Small intestine (tissue), 7 donors: ENCODE data around the gene SMAD6. TPM values are rescaled to one million over a fixed set of nuclear protein-coding genes. Genes with fewer than 3 reads are reported as not detected.

ENCODE experiments used
- DNase-seq, 2 donors: peaks; one replicate each; pipeline versions ENCODE4 v3.0.0 to v3.0.0-alpha.2; 2013
- FAIRE-seq: peaks from 2 replicates; lab custom pipeline; 2012; peaks lifted over from hg19 to GRCh38; lab: Jason Lieb, UNC
- H3K27ac ChIP-seq, 3 donors: one replicate each; pipeline ENCODE4 v1.5.1; 2013; ENCODE audit warnings: low read length in 2 of 3, mild to moderate bottlenecking in 2 of 3, control low read depth in 1 of 3, inconsistent platforms in 1 of 3, low read depth in 1 of 3, moderate library complexity in 1 of 3
- H3K27me3 ChIP-seq, 3 donors: one replicate each; pipeline ENCODE4 v1.6.1; 2013; ENCODE audit warnings: low read length in 3 of 3, inconsistent platforms in 1 of 3; ENCODE audit not compliant: control insufficient read depth in 3 of 3, insufficient read depth in 3 of 3
- H3K36me3 ChIP-seq, 3 donors: one replicate each; pipeline ENCODE4 v1.6.1; 2013; ENCODE audit warnings: low read length in 3 of 3, inconsistent platforms in 1 of 3, low read depth in 1 of 3, mild to moderate bottlenecking in 1 of 3, moderate library complexity in 1 of 3; ENCODE audit not compliant: control insufficient read depth in 3 of 3, insufficient read depth in 2 of 3
- H3K4me1 ChIP-seq, 3 donors: one replicate each; pipeline ENCODE4 v1.6.1; 2013; ENCODE audit warnings: low read length in 2 of 3, inconsistent platforms in 1 of 3, low read depth in 1 of 3, mild to moderate bottlenecking in 1 of 3, moderate library complexity in 1 of 3; ENCODE audit not compliant: control insufficient read depth in 3 of 3, insufficient read depth in 2 of 3
- H3K4me3 ChIP-seq, 3 donors: one replicate each; pipeline ENCODE4 v1.5.1; 2013; ENCODE audit warnings: low read length in 3 of 3, control low read depth in 1 of 3, inconsistent platforms in 1 of 3, low read depth in 1 of 3, mild to moderate bottlenecking in 1 of 3, moderate library complexity in 1 of 3
- H3K9me3 ChIP-seq, 2 donors: one replicate each; pipeline ENCODE4 v1.6.1; 2013; ENCODE audit warnings: low read depth in 1 of 2, low read length in 1 of 2; ENCODE audit not compliant: control insufficient read depth in 2 of 2, insufficient read depth in 1 of 2
- WGBS, 3 donors: extraction: QIAGEN DNeasy Blood & Tissue Kit; methylation state at CpG; one replicate each; pipeline ENCODE4 v1.1.7; 2013; 5-methylcytosine and 5-hydroxymethylcytosine counted together
- polyA plus RNA-seq, 4 donors: library from polyadenylated mRNA; stranded (reverse) in 3 of 4; unstranded in 1 of 4; fragments of 200-250 nt in 3 of 4; fragments of 120-200 nt in 1 of 4; gene quantifications; one replicate each; pipeline versions ENCODE4 v1.2.1 to v1.2.3, GENCODE V29; 2013
- donor health status: healthy with polysubstance abuse.
- donor health status: control.
- donor health status: control.
- donor health status: Bipolar disorder and iron deficiency.
- donor health status: healthy.

Gene SMAD6
- polyA plus RNA-seq, 4 donors: 0.89 to 23.6 (median 10.4) TPM

DNA sequence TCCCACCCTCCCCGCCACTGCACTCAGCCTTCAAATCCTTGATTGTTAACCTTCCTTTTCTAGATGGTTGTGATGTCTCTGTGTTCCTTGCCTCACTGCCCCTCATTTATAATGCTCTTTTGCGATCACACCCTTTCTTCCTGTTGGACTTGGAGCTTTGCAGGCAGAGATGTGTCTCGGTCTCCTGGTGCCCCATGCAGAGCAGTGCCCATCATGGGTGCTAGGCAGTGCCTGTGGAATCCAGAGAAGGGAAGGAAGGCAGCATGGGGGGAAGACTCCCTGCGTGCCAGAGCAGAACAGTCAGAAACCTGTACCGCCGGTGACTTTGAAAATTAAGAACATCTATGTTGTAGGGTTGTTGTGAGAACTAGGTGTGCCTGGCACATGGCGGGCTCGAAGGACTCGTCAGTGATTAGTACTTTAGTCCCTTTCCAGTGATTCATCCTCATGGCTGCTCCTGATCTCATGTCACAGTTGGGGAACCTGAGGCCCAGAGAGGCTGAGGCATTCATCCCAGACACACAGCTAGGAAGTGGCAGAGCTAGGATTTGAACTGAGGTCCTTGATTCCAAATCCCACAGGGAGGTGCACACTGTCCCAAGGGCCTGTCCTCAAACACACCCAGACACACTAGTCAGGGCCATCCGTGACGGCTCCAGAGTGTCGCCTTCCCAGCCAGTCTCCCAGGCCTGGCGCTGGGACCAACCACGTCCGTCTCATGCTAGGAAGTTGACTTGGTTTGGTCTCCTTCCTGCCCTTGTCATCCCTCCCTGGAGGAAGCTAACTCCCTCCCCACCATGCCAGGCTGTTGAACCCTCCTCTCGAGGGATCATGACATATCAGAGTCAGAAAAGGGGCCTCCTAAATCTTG, 58.3 kb downstream of the SMAD6 start:
- H3K4me1 ChIP-seq: peaks cover 2 to 67% (median 27%) of the 10 kb centered on the region in 3 donors
- FAIRE-seq (no peak), DNase-seq (peak; percentile 34 to 57)
- WGBS, 3 donors: 61 to 70% (median 63%) methylated on average over 16 of the region's 16 CpGs
- peaks cover 0 to 2% (median 0%) of the 10 kb centered on the region in 3 donors for H3K27me3 ChIP-seq
- H3K36me3 ChIP-seq: peaks cover 0 to 61% (median 0%) of the 10 kb centered on the region in 3 donors
- peaks cover 0 to 4% of the 10 kb centered on the region in 2 donors for H3K9me3 ChIP-seq
- H3K4me3 ChIP-seq: no peak overlapping the region
- peak overlapping the region in 2 of 3 donors; percentile 91 for H3K27ac ChIP-seq

DNA sequence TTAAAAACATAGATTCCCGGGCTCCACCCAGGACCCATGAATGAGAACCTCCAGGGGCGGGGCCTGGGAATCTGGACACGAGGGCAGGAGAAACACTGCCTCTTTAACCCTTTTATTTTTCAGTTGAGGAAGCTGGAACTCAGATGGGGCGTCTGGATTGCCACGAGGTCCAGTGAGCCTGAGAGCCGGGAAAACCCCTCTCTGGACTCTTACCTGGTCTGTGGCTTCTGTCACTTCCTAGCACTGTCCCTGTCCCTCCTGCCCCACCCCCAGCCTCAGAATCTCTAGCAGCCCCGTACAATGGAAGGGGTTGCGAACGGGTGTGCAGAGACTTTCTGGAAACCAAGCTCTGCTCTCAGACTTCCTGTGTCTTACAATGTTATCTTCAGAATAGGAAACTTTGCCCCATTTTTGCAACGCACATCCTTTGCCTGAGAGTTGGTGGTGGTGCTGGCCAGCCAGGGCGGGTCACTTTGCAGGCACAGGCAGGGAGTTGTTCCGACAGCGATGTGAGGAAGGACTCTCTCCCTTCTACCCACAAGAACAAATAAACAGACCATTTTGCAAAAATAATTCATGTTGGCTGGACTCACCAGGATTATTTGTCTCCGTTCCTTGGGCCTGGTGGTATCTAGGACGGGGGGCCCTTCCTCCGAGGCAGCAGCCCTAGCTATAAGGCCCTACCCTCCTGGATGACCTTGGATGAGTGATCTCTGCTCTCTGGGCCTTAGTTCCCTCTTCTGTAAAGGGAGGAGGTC, 59.1 kb downstream of the SMAD6 start:
- WGBS, 3 donors: 19 to 30% (median 24%) methylated on average over 16 of the region's 16 CpGs
- DNase-seq: peak; percentile 56 to 77
- Histone ChIP-seq H3K4me1 (peaks cover 6 to 76% (median 28%) of the 10 kb centered on the region in 3 donors), H3K9me3 (no peaks in the 10 kb centered on the region), H3K36me3 (peaks cover 0 to 55% (median 0%) of the 10 kb centered on the region in 3 donors), H3K4me3 (no peak overlapping the region), H3K27ac (peak overlapping the region in 2 of 3 donors; percentile 91), H3K27me3 (peaks cover 0 to 2% (median 0%) of the 10 kb centered on the region in 3 donors)
- FAIRE-seq: no peak

DNA sequence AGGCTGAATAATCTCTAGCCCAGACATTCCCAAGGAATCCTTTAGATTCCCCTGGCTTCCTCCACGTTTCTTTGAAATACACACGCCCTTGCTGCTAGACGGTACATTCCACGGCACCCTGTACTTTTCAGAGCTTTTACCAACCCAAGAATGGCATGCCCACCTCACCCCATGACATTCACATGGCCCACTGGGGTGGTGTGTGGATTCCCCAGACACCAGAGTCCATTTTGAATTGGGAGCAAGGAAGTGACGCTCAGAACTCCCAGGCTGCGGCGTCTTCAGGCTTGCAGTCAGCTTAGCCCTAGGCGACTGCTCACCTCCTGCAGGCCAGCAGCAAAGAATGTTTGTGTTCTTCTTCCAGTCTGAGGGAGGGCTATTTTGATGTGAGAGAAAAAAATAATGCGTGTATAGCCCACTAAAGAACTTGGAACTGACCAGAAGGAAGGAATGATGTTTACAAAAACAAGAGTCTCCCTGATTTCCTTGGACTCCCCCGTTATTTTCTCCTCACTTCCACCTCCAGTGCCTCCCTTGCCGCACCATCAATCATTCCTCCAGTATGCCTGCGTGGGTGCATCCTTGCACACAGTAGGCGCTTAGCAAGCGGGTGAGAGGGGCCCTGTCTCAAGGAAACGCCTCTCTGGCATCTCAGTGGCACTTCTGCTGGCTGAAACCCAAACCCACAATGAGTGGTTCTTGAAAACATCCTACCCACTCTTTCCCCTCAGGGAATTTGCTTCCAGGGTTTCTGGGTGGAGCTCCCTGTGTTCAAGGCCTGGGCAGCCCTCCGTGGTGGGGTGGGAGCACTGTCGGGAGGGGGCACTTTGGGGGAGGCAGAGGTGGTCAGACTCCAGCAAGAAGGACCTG, 59.9 kb downstream of the SMAD6 start:
- no peak for DNase-seq
- no peak for FAIRE-seq
- Histone ChIP-seq H3K27me3 (peaks cover 0 to 2% (median 0%) of the 10 kb centered on the region in 3 donors), H3K36me3 (peaks cover 0 to 51% (median 0%) of the 10 kb centered on the region in 3 donors), H3K9me3 (no peaks in the 10 kb centered on the region), H3K4me1 (peaks cover 11 to 84% (median 34%) of the 10 kb centered on the region in 3 donors), H3K27ac (peak overlapping the region in 2 of 3 donors; percentile 91), H3K4me3 (no peak overlapping the region)
- WGBS, 3 donors: 56 to 65% (median 61%) methylated on average over 17 of the region's 17 CpGs

DNA sequence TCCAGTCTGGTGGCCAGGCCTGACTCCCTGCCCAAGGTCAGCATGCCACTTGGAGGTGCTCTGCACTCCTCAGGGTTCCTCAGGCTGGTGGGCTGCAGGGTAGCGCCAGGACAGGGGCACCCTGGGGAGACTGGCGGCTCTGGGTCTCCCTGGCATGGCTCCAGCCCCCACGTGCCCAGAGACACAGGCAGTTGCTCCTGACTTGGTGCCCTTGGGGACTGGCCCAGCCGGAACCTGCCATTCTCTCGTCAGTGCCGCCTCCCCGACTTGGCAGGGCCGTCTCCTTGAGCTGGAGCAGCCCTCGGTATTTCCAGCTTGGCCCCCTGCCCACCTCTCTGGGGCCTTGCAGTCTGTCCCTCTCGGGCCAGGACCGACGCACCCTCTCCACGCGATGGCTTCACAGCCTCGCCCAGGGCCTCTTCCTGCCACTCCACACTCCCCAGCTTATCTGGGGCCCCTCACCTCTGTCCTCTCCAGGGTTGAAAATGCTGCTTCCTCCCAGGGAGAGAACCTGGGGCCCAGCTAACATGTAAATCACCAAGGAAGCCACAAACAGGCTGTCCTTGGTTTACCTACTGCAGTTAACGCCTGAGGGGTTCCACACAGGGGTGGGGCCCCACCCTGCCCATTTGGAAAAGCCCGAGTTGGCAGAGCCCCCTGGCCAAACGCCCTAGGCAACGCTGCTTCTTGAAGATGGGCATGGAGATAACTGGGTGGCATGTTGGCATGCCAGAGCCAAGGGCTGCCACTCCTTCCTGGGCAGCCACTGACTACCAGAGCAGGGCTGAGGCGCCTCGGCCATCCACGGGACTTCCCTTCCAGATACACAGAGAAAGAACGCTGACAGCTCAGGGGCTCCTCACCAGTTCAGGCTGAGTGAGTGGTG, 61.4 kb downstream of the SMAD6 start:
- H3K4me3 ChIP-seq: no peak overlapping the region
- H3K36me3 ChIP-seq: peaks cover 0 to 43% (median 0%) of the 10 kb centered on the region in 3 donors
- H3K27me3 ChIP-seq: peaks cover 0 to 2% (median 0%) of the 10 kb centered on the region in 3 donors
- H3K27ac ChIP-seq: peak overlapping the region; percentile 47 to 86 (median 78)
- no peaks in the 10 kb centered on the region for H3K9me3 ChIP-seq
- 13 to 22% (median 14%) methylated on average over 23 of the region's 23 CpGs for WGBS, 3 donors
- peaks cover 16 to 98% (median 34%) of the 10 kb centered on the region in 3 donors for H3K4me1 ChIP-seq
- peak; percentile 52 to 81 for DNase-seq
- FAIRE-seq: no peak

DNA sequence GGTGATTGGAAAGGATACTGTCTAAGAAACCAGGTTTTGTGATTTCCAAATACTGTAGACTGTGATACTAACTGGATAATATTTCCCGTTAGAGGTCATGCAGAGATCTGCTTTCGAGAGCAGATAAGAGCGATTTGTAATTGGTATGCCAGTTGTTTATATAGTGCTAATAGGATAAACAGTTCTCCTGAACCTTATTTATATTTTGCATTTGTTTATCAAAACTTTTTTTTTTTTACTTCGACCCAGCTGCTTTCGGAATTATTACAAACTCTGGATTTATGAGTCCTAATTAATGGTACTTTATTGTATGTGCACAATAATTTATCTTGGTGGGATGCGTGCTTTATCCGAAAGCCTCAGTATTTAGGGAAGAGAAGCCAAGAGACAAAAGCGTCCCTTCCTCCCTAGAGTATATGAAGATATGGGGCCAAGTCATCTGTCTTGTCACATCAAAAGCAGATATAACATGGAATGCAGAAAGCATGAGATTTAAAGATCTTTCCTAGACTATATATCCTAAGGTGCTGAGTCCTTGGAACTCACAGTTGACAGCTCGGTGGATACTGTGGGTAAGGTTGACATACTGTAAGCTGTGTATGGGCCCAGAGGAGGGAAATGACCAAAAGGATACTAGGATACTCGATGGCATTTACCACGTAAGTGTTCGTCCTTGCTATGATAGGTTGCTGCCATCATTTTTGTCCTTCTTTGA, 62.2 kb downstream of the SMAD6 start:
- no peak for FAIRE-seq
- H3K9me3 ChIP-seq: no peaks in the 10 kb centered on the region
- H3K27ac ChIP-seq: peak overlapping the region; percentile 47 to 86 (median 78)
- peaks cover 0 to 2% (median 0%) of the 10 kb centered on the region in 3 donors for H3K27me3 ChIP-seq
- no peak overlapping the region for H3K4me3 ChIP-seq
- H3K36me3 ChIP-seq: peaks cover 0 to 50% (median 0%) of the 10 kb centered on the region in 3 donors
- DNase-seq: no peak
- 35 to 51% (median 46%) methylated on average over 12 of the region's 12 CpGs for WGBS, 3 donors
- peaks cover 16 to 99% (median 34%) of the 10 kb centered on the region in 3 donors for H3K4me1 ChIP-seq

DNA sequence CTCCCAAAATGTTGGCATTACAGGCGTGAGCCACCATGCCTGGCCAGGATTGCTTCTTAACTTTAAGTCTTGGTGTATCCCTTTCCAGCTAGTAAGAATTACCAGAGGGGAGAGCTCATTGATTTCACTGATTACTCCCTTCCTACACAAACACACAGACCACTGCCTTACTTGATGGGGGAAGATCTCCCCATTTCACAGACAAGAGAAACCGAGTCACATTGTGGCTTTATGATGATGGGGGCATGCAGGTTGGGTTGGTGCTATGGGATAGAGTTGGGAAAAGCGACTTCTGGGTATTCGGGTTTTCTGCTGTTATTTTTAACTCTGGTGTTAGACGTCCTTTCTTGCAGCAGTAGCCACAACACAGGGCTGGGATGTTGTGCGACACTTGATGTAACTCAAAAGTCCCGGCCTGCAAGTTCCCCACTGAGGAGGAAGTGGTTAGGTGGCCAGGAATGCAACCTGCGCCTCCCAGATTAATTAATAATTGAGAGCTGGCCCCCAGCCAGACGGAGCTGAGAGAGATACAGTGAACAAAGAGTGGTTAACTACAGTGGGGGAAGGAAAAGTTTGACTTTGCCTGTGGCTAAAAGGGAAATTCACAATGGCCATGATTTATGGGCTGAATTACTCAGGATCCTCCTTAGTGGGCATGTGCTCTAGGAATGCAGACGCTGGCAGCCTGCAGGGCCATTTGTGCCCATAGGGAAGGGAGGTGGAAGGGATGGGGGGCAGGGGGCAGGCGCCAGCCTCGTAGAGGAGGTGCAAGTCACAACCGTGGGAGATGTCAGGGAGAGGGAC, 63.6 kb downstream of the SMAD6 start:
- WGBS, 3 donors: 12 to 27% (median 12%) methylated on average over 13 of the region's 13 CpGs
- peak; percentile 96 to 98 for DNase-seq
- Histone ChIP-seq H3K36me3 (peaks cover 0 to 43% (median 0%) of the 10 kb centered on the region in 3 donors), H3K4me3 (no peak overlapping the region), H3K27me3 (peaks cover 0 to 2% (median 0%) of the 10 kb centered on the region in 3 donors), H3K27ac (peak overlapping the region; percentile 51 to 88 (median 73)), H3K9me3 (no peaks in the 10 kb centered on the region), H3K4me1 (peaks cover 16 to 98% (median 34%) of the 10 kb centered on the region in 3 donors)
- no peak for FAIRE-seq
